Measurements from ENCODE around the gene LAMA2.

Gene LAMA2

DNA sequence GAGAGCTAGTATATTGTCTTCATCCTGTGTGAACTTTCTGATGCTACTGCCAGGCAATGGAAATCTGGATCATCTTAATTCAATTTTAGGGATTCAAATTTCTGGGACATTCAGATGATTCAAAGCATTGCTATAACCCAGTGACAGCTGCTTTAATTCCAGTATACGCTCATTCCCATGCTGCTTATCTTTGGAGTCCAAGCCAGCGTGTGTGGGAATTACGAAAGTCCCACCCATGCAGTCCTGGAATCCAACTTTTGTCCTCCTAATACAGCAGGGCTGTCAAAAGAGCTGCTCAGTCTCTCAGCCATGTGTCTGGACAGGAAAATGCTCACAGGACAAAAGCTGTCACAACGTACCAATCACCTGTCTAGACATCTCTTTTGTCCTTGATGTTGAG, 219.8 kb downstream of the LAMA2 start:
- Histone ChIP-seq H3K4me1 (ENCODE audit: control insufficient read depth, insufficient read depth, low read length) (no peaks in the 10 kb centered on the region), H3K36me3 (ENCODE audit: control insufficient read depth, insufficient read depth, low read length) (no peaks in the 10 kb centered on the region), H3K9ac (ENCODE audit: low read length) (no peak overlapping the region), H3K9me3 (ENCODE audit: control insufficient read depth, low read length) (no peaks in the 10 kb centered on the region), H3K27me3 (ENCODE audit: control insufficient read depth, insufficient read depth, low read length) (no peaks in the 10 kb centered on the region), H3K4me3 (ENCODE audit: low read length) (no peak overlapping the region)

DNA sequence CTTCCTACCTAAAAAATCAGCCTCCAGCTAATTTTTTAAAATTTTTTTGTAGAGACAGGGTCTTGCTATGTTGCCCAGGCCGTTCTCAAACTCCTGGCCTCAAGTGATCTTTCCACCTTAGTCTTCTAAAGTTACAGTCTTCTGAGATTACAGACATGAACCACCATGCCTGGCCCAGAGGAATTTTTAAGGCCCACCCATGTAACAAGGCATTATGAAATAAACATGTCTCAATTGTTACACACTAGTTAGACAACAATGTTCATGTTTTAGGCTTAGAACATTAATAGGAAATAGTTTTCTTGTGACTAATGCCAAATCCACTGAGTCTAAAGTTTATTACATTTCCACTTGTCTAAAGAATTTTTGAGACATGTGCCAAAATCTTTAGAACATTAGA, 221.2 kb downstream of the LAMA2 start:
- H3K4me1 ChIP-seq (ENCODE audit: control insufficient read depth, insufficient read depth, low read length): no peaks in the 10 kb centered on the region

DNA sequence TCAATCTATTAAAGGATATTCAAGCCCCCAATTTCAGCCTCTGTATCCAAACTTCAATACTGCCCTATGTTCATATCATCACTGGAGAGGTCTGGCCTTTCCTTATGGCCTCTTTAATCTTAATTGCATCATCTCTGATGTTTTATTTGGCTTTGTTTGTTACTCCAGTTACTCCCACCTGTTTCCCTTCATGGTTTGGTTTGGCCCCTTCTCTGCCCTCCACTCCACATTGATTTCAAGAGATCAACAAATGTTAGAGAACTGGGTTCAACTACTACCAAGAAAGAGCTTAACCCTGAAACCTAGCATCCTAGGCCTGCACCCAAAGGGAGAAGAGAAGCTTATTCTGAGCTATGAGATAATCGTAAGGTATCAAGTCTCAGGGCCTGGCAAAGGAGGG, 221.6 kb downstream of the LAMA2 start:
- H3K9me3 ChIP-seq (ENCODE audit: control insufficient read depth, low read length): no peaks in the 10 kb centered on the region
- H3K36me3 ChIP-seq (ENCODE audit: control insufficient read depth, insufficient read depth, low read length): no peaks in the 10 kb centered on the region
- H3K4me3 ChIP-seq (ENCODE audit: low read length): no peak overlapping the region
- no peaks in the 10 kb centered on the region for H3K27me3 ChIP-seq (ENCODE audit: control insufficient read depth, insufficient read depth, low read length)
- no peaks in the 10 kb centered on the region for H3K4me1 ChIP-seq (ENCODE audit: control insufficient read depth, insufficient read depth, low read length)
- no peak overlapping the region for H3K9ac ChIP-seq (ENCODE audit: low read length)

More for the DNA sequence above, 221.2 kb downstream of the LAMA2 start:
- Histone ChIP-seq H3K9me3 (ENCODE audit: control insufficient read depth, low read length) (no peaks in the 10 kb centered on the region), H3K36me3 (ENCODE audit: control insufficient read depth, insufficient read depth, low read length) (no peaks in the 10 kb centered on the region), H3K27me3 (ENCODE audit: control insufficient read depth, insufficient read depth, low read length) (no peaks in the 10 kb centered on the region), H3K4me3 (ENCODE audit: low read length) (no peak overlapping the region), H3K9ac (ENCODE audit: low read length) (no peak overlapping the region)

DNA sequence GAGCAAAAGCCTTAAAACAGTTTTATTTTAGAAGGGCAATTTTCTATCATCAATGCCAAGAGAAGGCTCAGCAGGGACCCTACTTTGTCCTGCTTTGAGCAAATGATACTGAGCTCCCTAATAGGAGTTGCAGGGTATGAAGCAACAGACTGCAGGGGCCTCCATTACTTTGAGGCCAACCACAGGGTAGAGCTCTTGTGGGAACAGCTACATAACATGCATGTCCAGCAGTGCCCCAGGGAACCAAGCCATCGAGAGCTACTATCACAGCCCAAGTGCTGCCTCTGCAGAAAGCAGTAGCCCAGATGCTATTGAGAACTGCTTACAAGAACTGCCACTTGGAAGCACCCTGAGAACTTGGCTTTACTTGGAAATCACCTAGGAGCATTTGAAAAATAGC, 222.1 kb downstream of the LAMA2 start:
- H3K4me1 ChIP-seq (ENCODE audit: control insufficient read depth, insufficient read depth, low read length): no peaks in the 10 kb centered on the region
- H3K36me3 ChIP-seq (ENCODE audit: control insufficient read depth, insufficient read depth, low read length): no peaks in the 10 kb centered on the region
- H3K9ac ChIP-seq (ENCODE audit: low read length): no peak overlapping the region
- H3K9me3 ChIP-seq (ENCODE audit: control insufficient read depth, low read length): no peaks in the 10 kb centered on the region
- H3K4me3 ChIP-seq (ENCODE audit: low read length): no peak overlapping the region
- H3K27me3 ChIP-seq (ENCODE audit: control insufficient read depth, insufficient read depth, low read length): no peaks in the 10 kb centered on the region

DNA sequence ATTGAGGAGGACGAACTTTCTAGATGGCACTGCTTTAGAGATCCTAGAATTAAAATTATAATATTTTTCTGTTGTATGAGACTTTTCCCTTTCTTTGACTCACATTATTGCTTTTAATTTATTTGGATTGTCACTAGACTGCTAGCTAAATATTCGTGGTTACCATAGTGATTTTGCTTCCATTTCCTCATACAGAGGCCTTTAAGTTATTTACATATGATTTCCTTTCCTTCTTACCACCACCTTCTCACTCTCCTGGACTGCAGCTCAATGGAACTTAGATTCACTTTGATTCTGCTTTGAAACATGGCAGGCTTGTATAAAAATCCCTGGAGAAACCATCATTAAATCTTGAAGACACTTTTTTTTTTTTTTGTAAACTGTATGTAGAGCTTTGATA, 222.9 kb downstream of the LAMA2 start:
- Histone ChIP-seq H3K9me3 (ENCODE audit: control insufficient read depth, low read length) (no peaks in the 10 kb centered on the region), H3K4me1 (ENCODE audit: control insufficient read depth, insufficient read depth, low read length) (no peaks in the 10 kb centered on the region), H3K9ac (ENCODE audit: low read length) (no peak overlapping the region), H3K27me3 (ENCODE audit: control insufficient read depth, insufficient read depth, low read length) (no peaks in the 10 kb centered on the region), H3K36me3 (ENCODE audit: control insufficient read depth, insufficient read depth, low read length) (no peaks in the 10 kb centered on the region), H3K4me3 (ENCODE audit: low read length) (no peak overlapping the region)

DNA sequence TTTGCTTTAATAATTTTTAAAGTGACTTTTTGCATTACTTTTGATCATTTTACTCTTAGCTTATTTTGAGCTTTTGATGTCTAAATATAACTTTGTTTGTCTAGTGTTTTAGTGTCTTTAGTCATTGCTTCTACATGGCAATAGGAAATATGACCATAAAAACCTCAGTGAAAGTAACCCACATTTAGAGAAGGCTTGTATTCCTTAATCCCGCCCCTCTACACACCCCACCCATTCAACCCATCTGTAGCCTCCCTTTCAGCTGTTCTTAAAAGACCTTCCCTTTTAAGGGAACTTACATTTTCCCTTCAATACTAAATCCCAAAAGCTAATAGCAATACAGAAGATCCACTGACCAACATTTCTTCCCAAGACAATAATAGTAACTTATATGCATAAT, 225.4 kb downstream of the LAMA2 start:
- Histone ChIP-seq H3K4me3 (ENCODE audit: low read length) (no peak overlapping the region), H3K9ac (ENCODE audit: low read length) (no peak overlapping the region), H3K4me1 (ENCODE audit: control insufficient read depth, insufficient read depth, low read length) (no peaks in the 10 kb centered on the region), H3K9me3 (ENCODE audit: control insufficient read depth, low read length) (no peaks in the 10 kb centered on the region), H3K27me3 (ENCODE audit: control insufficient read depth, insufficient read depth, low read length) (no peaks in the 10 kb centered on the region), H3K36me3 (ENCODE audit: control insufficient read depth, insufficient read depth, low read length) (no peaks in the 10 kb centered on the region)

DNA sequence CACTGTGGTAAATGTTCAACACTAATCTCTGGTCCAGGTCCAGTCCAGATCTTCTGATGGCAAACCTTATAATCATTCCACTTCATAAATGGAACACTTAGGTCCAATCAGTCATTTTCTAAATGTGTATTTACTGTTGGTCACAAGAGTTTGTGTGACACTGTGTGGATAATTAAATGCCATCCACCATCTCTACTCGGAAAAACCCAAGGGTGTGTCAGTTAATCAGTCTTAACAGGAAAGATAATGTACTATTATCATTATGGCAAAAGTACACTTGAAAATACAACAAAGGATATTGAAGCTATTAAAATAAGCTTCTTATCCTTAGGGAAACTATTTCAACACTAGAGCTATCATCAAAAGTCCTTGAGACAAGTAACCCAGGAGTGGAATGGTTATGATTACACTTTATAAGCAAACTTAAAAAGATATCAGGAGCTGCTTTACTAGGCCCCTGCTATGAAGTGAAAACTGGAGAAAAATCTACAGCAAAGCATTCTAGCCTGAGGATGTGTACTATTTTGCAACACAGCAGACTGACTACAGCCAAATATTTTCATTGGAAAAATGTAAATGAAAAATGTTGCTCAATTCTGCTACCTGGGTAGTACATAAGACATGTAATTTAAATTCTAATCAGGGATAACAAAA, 227.9 kb downstream of the LAMA2 start:
- Histone ChIP-seq H3K4me3 (ENCODE audit: low read length) (no peak overlapping the region), H3K36me3 (ENCODE audit: control insufficient read depth, insufficient read depth, low read length) (no peaks in the 10 kb centered on the region), H3K9me3 (ENCODE audit: control insufficient read depth, low read length) (no peaks in the 10 kb centered on the region), H3K4me1 (ENCODE audit: control insufficient read depth, insufficient read depth, low read length) (peaks cover 4% of the 10 kb centered on the region), H3K27me3 (ENCODE audit: control insufficient read depth, insufficient read depth, low read length) (no peaks in the 10 kb centered on the region), H3K9ac (ENCODE audit: low read length) (no peak overlapping the region)

DNA sequence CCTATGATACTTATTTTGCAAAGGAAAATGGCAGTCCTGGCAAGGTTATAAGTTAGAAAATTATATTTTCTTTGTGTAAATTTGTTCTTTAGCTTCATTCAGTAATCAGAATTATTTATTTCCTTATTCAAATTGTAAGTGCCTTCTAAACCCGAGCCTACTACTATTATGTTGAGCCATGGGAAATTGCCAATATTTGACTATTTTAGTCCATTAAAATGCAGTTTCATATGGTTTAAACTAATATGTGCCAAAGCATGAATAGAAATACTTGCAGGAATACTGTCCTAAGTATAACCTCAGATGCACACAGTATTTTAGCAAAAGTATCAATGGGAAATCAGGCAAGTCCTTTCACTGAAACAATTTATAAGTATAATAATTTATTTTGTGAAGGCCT, 228.4 kb downstream of the LAMA2 start:
- Histone ChIP-seq H3K36me3 (ENCODE audit: control insufficient read depth, insufficient read depth, low read length) (no peaks in the 10 kb centered on the region), H3K9me3 (ENCODE audit: control insufficient read depth, low read length) (no peaks in the 10 kb centered on the region), H3K4me1 (ENCODE audit: control insufficient read depth, insufficient read depth, low read length) (peaks cover 4% of the 10 kb centered on the region), H3K4me3 (ENCODE audit: low read length) (no peak overlapping the region), H3K27me3 (ENCODE audit: control insufficient read depth, insufficient read depth, low read length) (no peaks in the 10 kb centered on the region), H3K9ac (ENCODE audit: low read length) (no peak overlapping the region)

DNA sequence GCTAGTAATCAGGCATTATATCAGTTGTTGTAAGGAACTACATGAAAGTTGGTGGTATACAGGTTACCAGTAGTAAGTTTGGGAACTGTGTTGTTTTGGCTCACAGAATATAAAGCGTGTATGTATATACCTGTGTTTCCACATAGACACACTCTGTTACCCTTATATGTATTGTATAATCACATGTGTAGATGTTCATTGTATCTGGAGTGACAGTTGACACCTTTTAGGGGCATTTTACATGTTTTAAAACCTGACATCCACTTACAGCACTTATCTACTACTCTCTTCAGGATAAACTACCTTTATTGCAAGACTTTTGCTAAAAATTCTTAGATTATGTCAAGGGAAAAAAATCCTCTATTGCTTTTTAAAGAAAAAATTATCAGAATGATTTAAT, 228.9 kb downstream of the LAMA2 start:
- Histone ChIP-seq H3K4me3 (ENCODE audit: low read length) (no peak overlapping the region), H3K27me3 (ENCODE audit: control insufficient read depth, insufficient read depth, low read length) (no peaks in the 10 kb centered on the region), H3K9me3 (ENCODE audit: control insufficient read depth, low read length) (no peaks in the 10 kb centered on the region), H3K4me1 (ENCODE audit: control insufficient read depth, insufficient read depth, low read length) (peaks cover 4% of the 10 kb centered on the region), H3K36me3 (ENCODE audit: control insufficient read depth, insufficient read depth, low read length) (no peaks in the 10 kb centered on the region), H3K9ac (ENCODE audit: low read length) (no peak overlapping the region)

DNA sequence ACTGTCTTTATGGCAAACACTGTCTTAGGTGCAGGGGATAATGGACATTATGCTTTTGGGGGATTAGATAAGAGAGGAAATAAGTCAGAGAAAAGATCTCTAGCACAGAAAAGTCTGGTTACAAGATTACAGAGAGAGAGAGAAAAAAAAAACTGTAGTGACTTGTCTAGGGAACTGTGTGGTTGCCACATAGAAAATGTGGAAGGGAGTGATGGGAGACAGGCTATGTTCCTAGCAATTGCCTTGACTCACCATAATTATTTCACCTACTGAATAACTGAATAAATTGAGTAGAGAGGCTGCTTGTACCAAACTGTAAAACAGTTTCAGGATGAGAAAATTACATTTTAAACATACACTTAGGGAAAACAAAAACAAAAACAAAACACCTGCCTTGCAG, 229.7 kb downstream of the LAMA2 start:
- no peaks in the 10 kb centered on the region for H3K36me3 ChIP-seq (ENCODE audit: control insufficient read depth, insufficient read depth, low read length)

DNA sequence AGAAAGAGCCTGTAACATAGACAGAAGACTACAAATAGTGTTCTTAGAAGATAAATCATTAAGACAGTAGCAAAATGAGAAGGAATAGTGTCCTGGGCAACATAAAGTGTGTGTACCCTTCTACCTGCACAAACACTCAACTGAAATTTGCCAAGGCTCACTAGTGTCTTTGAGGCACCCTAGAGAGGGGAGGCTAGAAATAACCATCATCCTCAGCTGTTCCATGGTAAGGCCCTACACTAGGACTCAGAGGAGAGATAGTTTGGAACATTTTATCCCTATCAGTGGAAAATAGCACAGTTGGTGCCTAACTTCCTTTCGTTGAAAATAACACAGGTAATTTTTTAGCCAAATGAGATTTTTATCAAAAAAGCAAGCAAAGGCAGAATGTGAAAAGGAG, 230.7 kb downstream of the LAMA2 start:
- H3K9ac ChIP-seq (ENCODE audit: low read length): no peak overlapping the region
- H3K9me3 ChIP-seq (ENCODE audit: control insufficient read depth, low read length): no peaks in the 10 kb centered on the region
- peaks cover 4% of the 10 kb centered on the region for H3K4me1 ChIP-seq (ENCODE audit: control insufficient read depth, insufficient read depth, low read length)
- H3K4me3 ChIP-seq (ENCODE audit: low read length): no peak overlapping the region
- no peaks in the 10 kb centered on the region for H3K27me3 ChIP-seq (ENCODE audit: control insufficient read depth, insufficient read depth, low read length)
- no peaks in the 10 kb centered on the region for H3K36me3 ChIP-seq (ENCODE audit: control insufficient read depth, insufficient read depth, low read length)

More for the DNA sequence above, 229.7 kb downstream of the LAMA2 start:
- no peak overlapping the region for H3K9ac ChIP-seq (ENCODE audit: low read length)
- no peak overlapping the region for H3K4me3 ChIP-seq (ENCODE audit: low read length)
- no peaks in the 10 kb centered on the region for H3K9me3 ChIP-seq (ENCODE audit: control insufficient read depth, low read length)
- no peaks in the 10 kb centered on the region for H3K27me3 ChIP-seq (ENCODE audit: control insufficient read depth, insufficient read depth, low read length)
- peaks cover 4% of the 10 kb centered on the region for H3K4me1 ChIP-seq (ENCODE audit: control insufficient read depth, insufficient read depth, low read length)

DNA sequence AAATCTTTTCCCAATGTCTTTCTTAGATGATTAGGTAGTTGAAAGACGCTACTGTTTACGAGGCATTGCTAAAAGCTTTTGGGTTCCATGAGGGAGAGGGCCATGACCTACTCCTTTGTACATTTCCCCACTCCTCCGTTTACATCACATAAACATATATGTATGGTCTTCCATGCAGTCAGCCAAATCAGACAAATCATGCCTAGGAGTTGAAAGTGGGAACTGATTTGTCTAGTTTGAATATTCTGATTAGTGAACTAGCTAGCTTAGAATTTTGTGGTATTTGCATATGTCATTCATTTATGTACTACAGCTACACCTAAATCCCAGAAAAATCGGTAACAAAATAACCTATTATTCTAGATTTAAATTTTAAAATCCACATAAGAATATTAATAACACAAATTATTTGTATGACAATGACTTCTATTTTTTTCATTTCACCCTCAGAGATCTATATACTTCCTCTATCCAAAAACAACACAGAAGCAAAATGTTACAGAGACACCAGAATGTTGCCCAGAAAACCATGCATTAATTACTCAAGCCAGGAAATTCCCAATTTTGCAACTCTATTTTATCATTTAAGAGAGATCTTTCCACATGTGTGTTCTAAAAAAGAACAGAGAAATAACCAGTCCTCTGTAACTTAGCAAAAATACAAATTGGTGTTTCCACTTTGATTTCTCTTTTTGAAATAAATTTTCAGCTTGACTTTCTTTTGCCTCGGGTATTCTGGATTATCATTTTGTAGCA, 231.9 kb downstream of the LAMA2 start:
- Histone ChIP-seq H3K9ac (ENCODE audit: low read length) (no peak overlapping the region), H3K4me3 (ENCODE audit: low read length) (no peak overlapping the region), H3K9me3 (ENCODE audit: control insufficient read depth, low read length) (no peaks in the 10 kb centered on the region), H3K36me3 (ENCODE audit: control insufficient read depth, insufficient read depth, low read length) (no peaks in the 10 kb centered on the region), H3K4me1 (ENCODE audit: control insufficient read depth, insufficient read depth, low read length) (peaks cover 4% of the 10 kb centered on the region), H3K27me3 (ENCODE audit: control insufficient read depth, insufficient read depth, low read length) (no peaks in the 10 kb centered on the region)
